Panc1 (cell line): ENCODE results near the gene KCTD4. TPM values are rescaled to one million over a fixed set of nuclear protein-coding genes. Genes with fewer than 3 reads are reported as not detected.

Source experiments
- ATAC-seq: fragments of 200-7000 bp; cut with Tn5 transposase; 2 replicates; pipeline ENCODE4 v1.9.1; 2020; ENCODE audit warnings: mild to moderate bottlenecking, moderate library complexity
- BruUV-seq: library from RNA; stranded (reverse); fragments of 400-500 nt; replicated peaks from 2 replicates; lab custom pipeline; 2021; lab: Mats Ljungman, UMichigan
- CTCF ChIA-PET: fragments of 300-600 bp; sonication (Branson Sonifier 250); formaldehyde crosslinking; loops from one replicate; lab custom pipeline; 2022; ENCODE audit warnings: antibody characterized with exemption; lab: Charles Lee
- POLR2A ChIA-PET: fragments of 300-600 bp; sonication (Branson Sonifier 250); formaldehyde crosslinking; loops from one replicate; lab custom pipeline; 2022; ENCODE audit warnings: antibody characterized with exemption; lab: Charles Lee
- DNase-seq: peaks from one replicate; pipeline ENCODE4 v3.0.0-alpha.2; 2010; ENCODE audit warnings: low read depth, low spot score
- H3K27ac ChIP-seq: 2 replicates; pipeline ENCODE4 v1.5.1; 2011; ENCODE audit warnings: mild to moderate bottlenecking, low read length, inconsistent platforms
- H3K27me3 ChIP-seq: fragments of 200-500 bp; sonication (Bioruptor generic); 2 replicates; pipeline ENCODE4 v1.6.0; 2014; ENCODE audit warnings: low read length, inconsistent platforms; ENCODE audit not compliant: control insufficient read depth, insufficient read depth
- H3K36me3 ChIP-seq: fragments of 200-500 bp; sonication (Bioruptor generic); 2 replicates; pipeline ENCODE4 v1.5.1; 2014; ENCODE audit warnings: inconsistent platforms, mild to moderate bottlenecking, low read length, moderate library complexity; ENCODE audit not compliant: control insufficient read depth, insufficient read depth
- H3K4me1 ChIP-seq: 2 replicates; pipeline ENCODE4 v1.5.1; 2011; ENCODE audit warnings: inconsistent platforms, mild to moderate bottlenecking, low read length, moderate library complexity; ENCODE audit not compliant: control insufficient read depth, insufficient read depth
- H3K4me3 ChIP-seq, 2 experiments: 2 replicates each; pipeline ENCODE4 v1.5.1; 2011 to 2012; ENCODE audit warnings: low read depth in 2 of 2, low read length in 2 of 2, mild to moderate bottlenecking in 2 of 2, inconsistent platforms in 1 of 2, moderate library complexity in 1 of 2
- H3K9me3 ChIP-seq: fragments of 200-500 bp; sonication (Bioruptor generic); 2 replicates; pipeline ENCODE4 v1.5.1; 2014; ENCODE audit warnings: low read depth, mild to moderate bottlenecking, inconsistent platforms, low read length, moderate library complexity; ENCODE audit not compliant: control insufficient read depth, insufficient read depth
- CTCF ChIP-seq: fragments of 450-650 bp; IDR thresholded peaks from 2 replicates; pipeline ENCODE4 v1.5.1; 2017; ENCODE audit warnings: mild to moderate bottlenecking
- POLR2AphosphoS5 ChIP-seq: IDR thresholded peaks from 2 replicates; pipeline ENCODE4 v1.6.1; 2012; ENCODE audit warnings: mild to moderate bottlenecking, low read depth, low read length, moderate library complexity
- REST ChIP-seq, 2 experiments: IDR thresholded peaks; 2 replicates each; pipeline ENCODE4 v1.6.1; 2011 to 2012; ENCODE audit warnings: low read depth in 2 of 2, control low read depth in 1 of 2, low read length in 1 of 2, mild to moderate bottlenecking in 1 of 2, moderate library complexity in 1 of 2; ENCODE audit not compliant: insufficient read depth in 1 of 2
- SIN3A ChIP-seq: IDR thresholded peaks from 2 replicates; pipeline ENCODE4 v1.6.1; 2012; ENCODE audit warnings: low read depth, mild to moderate bottlenecking, low read length, moderate library complexity, borderline replicate concordance; ENCODE audit not compliant: insufficient read depth
- TCF7L2 ChIP-seq: IDR thresholded peaks from 2 replicates; pipeline ENCODE4 v1.6.1; 2011; ENCODE audit warnings: mild to moderate bottlenecking, low read depth, low read length, inconsistent platforms
- in situ Hi-C: cut with HindIII; loops from 2 replicates; pipeline ENCODE4 v1.10.0; 2016; ENCODE audit warnings: low sequenced_read_pairs, low pct_unique_long_range_greater_than_20kb
- intact Hi-C: fragments of 100-400 bp; cut with micrococcal nuclease; formaldehyde crosslinking; loops from one replicate; pipeline ENCODE4 v1.10.0; 2022; ENCODE audit not compliant: unreplicated experiment
- total RNA-seq: library from RNA; stranded (reverse); gene quantifications from one replicate; pipeline ENCODE4 v1.2.1, GENCODE V29; 2021; ENCODE audit not compliant: unreplicated experiment

KCTD4 gene
- total RNA-seq, 1 experiment from 2014 or later = not detected

DNA sequence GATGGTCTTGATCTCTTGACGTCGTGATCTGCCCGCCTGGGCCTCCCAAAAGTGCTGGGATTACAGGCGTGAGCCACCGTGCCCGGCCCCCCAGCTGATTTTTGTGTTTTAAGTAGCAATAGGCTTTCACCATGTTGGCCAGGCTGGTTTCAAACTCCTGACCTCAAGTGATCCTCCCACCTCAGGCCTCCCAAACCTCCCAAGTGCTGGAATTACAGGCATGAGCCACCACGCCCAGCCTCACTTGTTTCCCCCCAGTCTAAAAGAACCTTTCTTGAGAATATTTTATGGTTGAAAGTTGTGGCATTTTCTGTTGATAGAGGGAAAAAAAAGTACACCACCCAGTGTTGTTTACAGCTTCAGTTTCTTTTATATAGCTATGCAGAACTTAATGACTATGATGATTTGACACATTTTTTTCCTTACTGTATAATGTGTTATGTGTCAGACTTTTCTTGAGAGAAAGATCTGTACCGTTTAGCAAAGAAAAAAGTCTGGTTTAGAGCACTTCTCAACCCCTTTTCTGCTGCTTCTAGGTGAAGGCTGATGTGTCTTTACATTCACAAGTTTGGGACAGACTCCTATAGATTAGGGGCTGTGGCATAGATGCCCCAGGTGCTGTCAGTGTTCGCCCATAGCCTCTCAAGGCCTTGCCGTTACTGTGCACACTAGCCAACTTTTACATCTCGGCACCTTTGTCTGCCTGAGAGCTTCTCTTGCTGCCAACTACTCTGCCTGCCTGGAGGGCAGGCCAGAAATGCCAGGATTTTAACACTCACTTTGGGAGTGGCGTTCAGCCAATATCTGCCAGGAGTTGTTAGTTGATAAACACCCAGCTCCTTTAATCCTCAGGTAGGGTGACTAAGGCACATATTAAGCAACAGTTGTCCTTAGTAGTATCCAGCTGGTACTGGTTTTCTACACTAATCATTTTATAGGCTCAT, 33.0 kb downstream of the KCTD4 start:
- ChIA-PET POLR2A (interaction anchor here (0.6 kb wide), 1 partner anchor 57 kb away, joined by 8 read pairs; no protein-coding TSS in a partner anchor), CTCF (no interaction called here)
- Histone ChIP-seq H3K4me3 (no peak overlapping the region), H3K4me1 (peaks cover 16% of the 10 kb centered on the region), H3K36me3 (no peaks in the 10 kb centered on the region; the same call in 1 of the 2 replicates), H3K27ac (peak overlapping the region; percentile 65), H3K27me3 (no peaks in the 10 kb centered on the region), H3K9me3 (no peaks in the 10 kb centered on the region)
- intact Hi-C loops = no loop called here
- DNase-seq = no peak
- TF ChIP-seq POLR2AphosphoS5 = peak; percentile 35; the same call in 1 of the 2 replicates
- no peak for TF ChIP-seq SIN3A
- no peak for TF ChIP-seq CTCF
- TF ChIP-seq TCF7L2 = peak; percentile 45; the same call in 1 of the 2 replicates
- no peak for TF ChIP-seq REST (IDR thresholded peaks at IDR 0.05; ENCODE audit: insufficient read depth in 1 of 2, low read depth in 2 of 2, low read length in 1 of 2)
- no TSS peak for BruUV-seq
- ATAC-seq = peak; percentile 84
- in situ Hi-C loops = no loop called here

- H3K36me3 ChIP-seq = no peaks in the 10 kb centered on the region; the same call in 1 of the 2 replicates
- in situ Hi-C loops (no loop called here), intact Hi-C loops (no loop called here)
- no peak for ATAC-seq
- no peak for DNase-seq
- H3K9me3 ChIP-seq = no peaks in the 10 kb centered on the region
- BruUV-seq = no TSS peak
- H3K27ac ChIP-seq = peak overlapping the region; percentile 54; the same call in 1 of the 2 replicates
- peaks cover 23% of the 10 kb centered on the region for H3K4me1 ChIP-seq
- H3K27me3 ChIP-seq = no peaks in the 10 kb centered on the region
- TF ChIP-seq REST (IDR thresholded peaks at IDR 0.05; ENCODE audit: insufficient read depth in 1 of 2, low read depth in 2 of 2, low read length in 1 of 2) (no peak), POLR2AphosphoS5 (no peak), TCF7L2 (no peak), CTCF (no peak), SIN3A (no peak)
- ChIA-PET POLR2A (no interaction called here), CTCF (interaction anchor here (0.6 kb wide), 1 partner anchor 90 kb away, joined by 3 read pairs; no protein-coding TSS in a partner anchor)
- H3K4me3 ChIP-seq = no peak overlapping the region
Measured at GRCh38 chr13:45166858-45167257, 34.0 kb downstream of the KCTD4 start.
